Hippocampal formation (tissue), 2 donors: Measurements from ENCODE around the gene NAPB.

ENCODE experiments used
- DNase-seq, 2 donors: peaks; one replicate each; lab custom pipeline; 2025; lab: John Stamatoyannopoulos, UW

Gene NAPB

GRCh38 chr20:23437126-23437899 lies 16.0 kb upstream of the NAPB start:
- no peak for DNase-seq

GRCh38 chr20:23436681-23437080 lies 15.4 kb upstream of the NAPB start:
- DNase-seq, result no peak

- DNase-seq, result peak in 1 of 2 donors; percentile 26
Observed at GRCh38 chr20:23435626-23436539, 14.6 kb upstream of the NAPB start.

- DNase-seq, result no peak
Observed at GRCh38 chr20:23434521-23435313, 13.4 kb upstream of the NAPB start.

GRCh38 chr20:23433628-23434027 lies 12.3 kb upstream of the NAPB start:
- DNase-seq, result no peak

- no peak for DNase-seq
Observed at GRCh38 chr20:23425129-23425528, 3.8 kb upstream of the NAPB start.

- peak in 1 of 2 donors; percentile 20 for DNase-seq
Observed at GRCh38 chr20:23419995-23420901, 1.0 kb downstream of the NAPB start.

GRCh38 chr20:23419657-23419994 lies 1.7 kb downstream of the NAPB start:
- no peak for DNase-seq

GRCh38 chr20:23417861-23418260 lies 3.4 kb downstream of the NAPB start:
- no peak for DNase-seq

GRCh38 chr20:23415959-23416583 lies 5.2 kb downstream of the NAPB start:
- no peak for DNase-seq

GRCh38 chr20:23415555-23415954 lies 5.7 kb downstream of the NAPB start:
- DNase-seq, result no peak

- DNase-seq, result no peak
Observed at GRCh38 chr20:23414526-23415188, 6.6 kb downstream of the NAPB start.

GRCh38 chr20:23413862-23414422 lies 7.3 kb downstream of the NAPB start:
- no peak for DNase-seq

GRCh38 chr20:23412026-23412425 lies 9.3 kb downstream of the NAPB start:
- DNase-seq, result no peak

GRCh38 chr20:23410916-23411695 lies 10.2 kb downstream of the NAPB start:
- DNase-seq, result no peak

- no peak for DNase-seq
Observed at GRCh38 chr20:23409800-23410199, 11.5 kb downstream of the NAPB start.

- DNase-seq, result no peak
Observed at GRCh38 chr20:23408957-23409356, 12.3 kb downstream of the NAPB start.

GRCh38 chr20:23407781-23408464 lies 13.4 kb downstream of the NAPB start:
- no peak for DNase-seq
